ENCODE measurements around the gene SLC9A4.

Gene SLC9A4

GRCh38 chr2:102425441-102426132 lies 47.4 kb upstream of the SLC9A4 start (continued):
- no peak for TF ChIP-seq ZNF565 (CRISPR knock-in tag; conservative IDR thresholded peaks at IDR 0.05; ENCODE audit: low read depth)
- no peak for TF ChIP-seq TCF4 (CRISPR knock-in tag; IDR thresholded peaks at IDR 0.05; ENCODE audit: borderline replicate concordance)
- no peak for TF ChIP-seq OSR1 (CRISPR knock-in tag; IDR thresholded peaks at IDR 0.05)
- no peak for TF ChIP-seq CREB5 (CRISPR knock-in tag; IDR thresholded peaks at IDR 0.05; ENCODE audit: low read depth)
- no peak for TF ChIP-seq ZNF8 (CRISPR knock-in tag; IDR thresholded peaks at IDR 0.05)

- TF ChIP-seq PPARA (CRISPR knock-in tag; IDR thresholded peaks at IDR 0.05; ENCODE audit: borderline replicate concordance): no peak
- TF ChIP-seq ESRRG (CRISPR knock-in tag; IDR thresholded peaks at IDR 0.05): no peak
- no peak for TF ChIP-seq POU6F1 (CRISPR knock-in tag; IDR thresholded peaks at IDR 0.05; ENCODE audit: borderline replicate concordance, low read depth)
- TF ChIP-seq SNAI2 (CRISPR knock-in tag; IDR thresholded peaks at IDR 0.05): no peak
- no peak for TF ChIP-seq CREB5 (CRISPR knock-in tag; IDR thresholded peaks at IDR 0.05; ENCODE audit: low read depth)
- no peak for TF ChIP-seq ISL1 (CRISPR knock-in tag; IDR thresholded peaks at IDR 0.05)
- no peak for TF ChIP-seq GLIS3 (CRISPR knock-in tag; IDR thresholded peaks at IDR 0.05)
- no peak for TF ChIP-seq TSHZ2 (CRISPR knock-in tag; IDR thresholded peaks at IDR 0.05)
- no peak for TF ChIP-seq PATZ1 (CRISPR knock-in tag; IDR thresholded peaks at IDR 0.05; ENCODE audit: borderline replicate concordance)
- no peak for TF ChIP-seq ZC3H10 (CRISPR knock-in tag; IDR thresholded peaks at IDR 0.05)
- TF ChIP-seq CSDC2 (CRISPR knock-in tag; IDR thresholded peaks at IDR 0.05): no peak
- TF ChIP-seq ZFP30 (CRISPR knock-in tag; IDR thresholded peaks at IDR 0.05): no peak
- no peak for ATAC-seq
These were observed 45.8 kb upstream of the SLC9A4 start for GRCh38 chr2:102427249-102427648.

- TF ChIP-seq PPARA (CRISPR knock-in tag; IDR thresholded peaks at IDR 0.05; ENCODE audit: borderline replicate concordance) (no peak), TSHZ2 (CRISPR knock-in tag; IDR thresholded peaks at IDR 0.05) (no peak), TOX (CRISPR knock-in tag; IDR thresholded peaks at IDR 0.05; ENCODE audit: borderline replicate concordance) (no peak), TCF4 (CRISPR knock-in tag; IDR thresholded peaks at IDR 0.05; ENCODE audit: borderline replicate concordance) (no peak), PATZ1 (CRISPR knock-in tag; IDR thresholded peaks at IDR 0.05; ENCODE audit: borderline replicate concordance) (no peak), OSR1 (CRISPR knock-in tag; IDR thresholded peaks at IDR 0.05) (no peak), POU6F1 (CRISPR knock-in tag; IDR thresholded peaks at IDR 0.05; ENCODE audit: borderline replicate concordance, low read depth) (no peak)
- no peak for ATAC-seq
These were observed 44.5 kb upstream of the SLC9A4 start for GRCh38 chr2:102428573-102428972.
